Ramos (cell line): ENCODE data around the gene MLANA.

ENCODE experiments used
- in situ Hi-C: fragments of 300-500 bp; cut with MboI; formaldehyde crosslinking; loops from one replicate; pipeline ENCODE4 v1.14.3; 2022; ENCODE audit warnings: low sequenced_read_pairs; ENCODE audit not compliant: unreplicated experiment

Gene MLANA

GRCh38 chr9:5890641-5891040, at the start of gene MLANA:
Gene MLANA (plus strand): TSS chr9:5890889. CDS start chr9:5892475, 1,586 bp downstream.
- in situ Hi-C loops: no loop called here

- in situ Hi-C loops: no loop called here
Observed at GRCh38 chr9:5841771-5842573, 48.7 kb upstream of the MLANA start.

- in situ Hi-C loops: no loop called here
Observed at GRCh38 chr9:5842929-5843793, 47.5 kb upstream of the MLANA start.

GRCh38 chr9:5843794-5844471, 46.8 kb upstream of the MLANA start:
- in situ Hi-C loops: no loop called here

GRCh38 chr9:5845157-5845531, 45.5 kb upstream of the MLANA start:
- in situ Hi-C loops: no loop called here

- in situ Hi-C loops: no loop called here
Observed at GRCh38 chr9:5846096-5846495, 44.6 kb upstream of the MLANA start.

GRCh38 chr9:5846501-5846921, 44.2 kb upstream of the MLANA start:
- in situ Hi-C loops: no loop called here

GRCh38 chr9:5848372-5848882, 42.3 kb upstream of the MLANA start:
- in situ Hi-C loops: no loop called here

- in situ Hi-C loops: no loop called here
Observed at GRCh38 chr9:5850724-5851122, 40.0 kb upstream of the MLANA start.

GRCh38 chr9:5851445-5851844, 39.2 kb upstream of the MLANA start:
- in situ Hi-C loops: no loop called here

GRCh38 chr9:5852987-5853386, 37.7 kb upstream of the MLANA start:
- in situ Hi-C loops: no loop called here

GRCh38 chr9:5853617-5854016, 37.1 kb upstream of the MLANA start:
- in situ Hi-C loops: no loop called here

- in situ Hi-C loops: no loop called here
Observed at GRCh38 chr9:5854063-5854790, 36.5 kb upstream of the MLANA start.

GRCh38 chr9:5857928-5858327, 32.8 kb upstream of the MLANA start:
- in situ Hi-C loops: no loop called here

- in situ Hi-C loops: no loop called here
Observed at GRCh38 chr9:5858833-5859232, 31.9 kb upstream of the MLANA start.

- in situ Hi-C loops: no loop called here
Observed at GRCh38 chr9:5863092-5863746, 27.5 kb upstream of the MLANA start.

- in situ Hi-C loops: no loop called here
Observed at GRCh38 chr9:5864446-5864845, 26.2 kb upstream of the MLANA start.

GRCh38 chr9:5866272-5866671, 24.4 kb upstream of the MLANA start:
- in situ Hi-C loops: no loop called here

GRCh38 chr9:5866685-5867084, 24.0 kb upstream of the MLANA start:
- in situ Hi-C loops: no loop called here
